ENCODE data around the gene PLEKHM2.

DNA sequence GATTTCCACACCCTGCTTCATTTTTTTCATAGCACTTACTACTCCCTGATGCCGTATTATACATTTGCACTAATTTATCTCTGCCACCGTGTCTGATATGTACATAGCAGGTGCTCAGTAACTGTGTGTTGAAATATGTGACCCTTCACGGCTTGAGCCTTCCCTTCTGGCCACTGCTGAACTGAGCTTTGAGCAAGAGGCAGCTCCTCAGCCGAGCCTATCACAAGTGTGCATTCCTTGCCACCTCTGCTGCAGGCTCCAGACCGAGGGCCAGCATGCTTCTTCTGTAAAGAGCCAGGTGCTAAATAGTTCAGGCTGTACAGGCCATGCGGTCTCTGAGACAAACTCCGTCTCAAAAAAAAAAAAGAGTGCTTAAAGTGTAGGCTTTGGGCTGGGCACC is 22.6 kb downstream of the PLEKHM2 start:
- TF ChIP-seq, protein P1, sequence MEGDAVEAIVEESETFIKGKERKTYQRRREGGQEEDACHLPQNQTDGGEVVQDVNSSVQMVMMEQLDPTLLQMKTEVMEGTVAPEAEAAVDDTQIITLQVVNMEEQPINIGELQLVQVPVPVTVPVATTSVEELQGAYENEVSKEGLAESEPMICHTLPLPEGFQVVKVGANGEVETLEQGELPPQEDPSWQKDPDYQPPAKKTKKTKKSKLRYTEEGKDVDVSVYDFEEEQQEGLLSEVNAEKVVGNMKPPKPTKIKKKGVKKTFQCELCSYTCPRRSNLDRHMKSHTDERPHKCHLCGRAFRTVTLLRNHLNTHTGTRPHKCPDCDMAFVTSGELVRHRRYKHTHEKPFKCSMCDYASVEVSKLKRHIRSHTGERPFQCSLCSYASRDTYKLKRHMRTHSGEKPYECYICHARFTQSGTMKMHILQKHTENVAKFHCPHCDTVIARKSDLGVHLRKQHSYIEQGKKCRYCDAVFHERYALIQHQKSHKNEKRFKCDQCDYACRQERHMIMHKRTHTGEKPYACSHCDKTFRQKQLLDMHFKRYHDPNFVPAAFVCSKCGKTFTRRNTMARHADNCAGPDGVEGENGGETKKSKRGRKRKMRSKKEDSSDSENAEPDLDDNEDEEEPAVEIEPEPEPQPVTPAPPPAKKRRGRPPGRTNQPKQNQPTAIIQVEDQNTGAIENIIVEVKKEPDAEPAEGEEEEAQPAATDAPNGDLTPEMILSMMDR (IDR thresholded peaks at IDR 0.05; ENCODE audit: low read depth, low read length), result no peak
- TF ChIP-seq EZH2phosphoT487 (IDR thresholded peaks at IDR 0.05; ENCODE audit: low read depth), result no peak
